NOMO-1 (cell line): ENCODE measurements around the gene ZNF853.
"Not testable (repeated sequence)": the region's sequence is repeated elsewhere in the genome, so short reads cannot be mapped to it uniquely, and the experiment has no call there.

Experiments used
- DNase-seq, 2 experiments: peaks; one replicate each; lab custom pipeline; 2025; ENCODE audit not compliant: unreplicated experiment in 2 of 2; lab: John Stamatoyannopoulos, UW

ZNF853 gene

DNA sequence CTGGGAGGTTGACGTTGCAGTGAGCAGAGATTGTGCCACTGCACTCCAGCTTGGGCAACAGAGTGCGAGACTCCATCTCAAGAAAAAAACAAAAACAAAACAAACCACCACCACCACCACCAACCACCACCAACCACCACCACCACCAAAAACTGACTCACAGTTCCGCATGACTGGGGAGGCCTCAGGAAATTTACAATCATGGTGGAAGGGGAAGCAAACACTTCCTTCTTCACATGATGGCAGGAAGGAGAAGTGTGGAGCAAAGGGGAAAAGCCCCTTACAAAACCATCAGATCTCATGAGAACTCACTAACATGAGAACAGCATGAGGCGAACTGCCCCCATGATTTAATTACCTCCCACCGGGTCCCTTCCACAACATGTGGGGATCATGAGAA is 19.6 kb downstream of the ZNF853 start:
- not testable (repeated sequence) for DNase-seq

DNA sequence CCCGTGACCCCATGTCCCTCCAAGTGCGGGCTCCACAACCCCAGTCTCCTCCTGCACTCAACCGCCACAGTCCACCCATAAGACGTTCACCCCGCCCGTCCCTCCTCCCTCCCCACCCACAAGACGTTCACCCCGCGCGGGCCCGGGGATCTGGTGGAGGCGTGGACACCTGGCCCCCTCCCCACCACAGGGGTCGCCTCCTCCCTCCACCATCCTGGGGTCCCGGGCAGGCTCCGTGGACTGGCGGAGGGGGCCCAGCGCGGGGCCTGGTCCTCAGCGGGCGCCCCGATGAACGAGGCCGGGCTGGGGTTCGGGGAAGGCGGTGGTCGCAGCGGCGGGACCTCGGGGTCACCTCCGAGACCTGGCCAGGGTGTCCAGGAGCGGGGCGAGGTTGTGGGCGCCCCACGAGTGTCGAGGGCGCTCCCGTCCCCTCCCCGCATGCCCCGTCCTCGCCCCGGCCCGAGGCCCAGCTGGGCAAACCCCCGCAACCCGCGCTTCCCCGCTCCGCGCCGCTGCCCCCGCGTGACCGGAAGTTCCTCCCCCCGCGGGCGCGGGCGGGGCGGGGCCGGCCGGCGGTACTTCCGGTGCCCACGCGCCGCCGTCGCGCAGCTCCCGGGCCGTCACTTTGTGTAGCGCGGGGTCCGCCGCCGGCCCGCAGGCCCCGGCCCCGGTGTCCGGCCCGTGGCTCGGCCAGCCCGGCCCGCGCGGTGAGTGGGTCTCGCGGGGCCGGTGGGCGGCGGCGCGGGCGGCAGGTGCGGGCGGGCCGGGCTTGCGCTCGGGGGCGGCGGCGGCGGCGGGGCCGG is 21.5 kb downstream of the ZNF853 start, which contains the start of gene ZNF316:
Gene ZNF316 (plus strand): TSS at position 578 of the 803 bp plus-strand sequence. CDS start 5,092 bp downstream, outside the sequence.
- peak in 1 of 2 experiments; percentile 42 for DNase-seq

DNA sequence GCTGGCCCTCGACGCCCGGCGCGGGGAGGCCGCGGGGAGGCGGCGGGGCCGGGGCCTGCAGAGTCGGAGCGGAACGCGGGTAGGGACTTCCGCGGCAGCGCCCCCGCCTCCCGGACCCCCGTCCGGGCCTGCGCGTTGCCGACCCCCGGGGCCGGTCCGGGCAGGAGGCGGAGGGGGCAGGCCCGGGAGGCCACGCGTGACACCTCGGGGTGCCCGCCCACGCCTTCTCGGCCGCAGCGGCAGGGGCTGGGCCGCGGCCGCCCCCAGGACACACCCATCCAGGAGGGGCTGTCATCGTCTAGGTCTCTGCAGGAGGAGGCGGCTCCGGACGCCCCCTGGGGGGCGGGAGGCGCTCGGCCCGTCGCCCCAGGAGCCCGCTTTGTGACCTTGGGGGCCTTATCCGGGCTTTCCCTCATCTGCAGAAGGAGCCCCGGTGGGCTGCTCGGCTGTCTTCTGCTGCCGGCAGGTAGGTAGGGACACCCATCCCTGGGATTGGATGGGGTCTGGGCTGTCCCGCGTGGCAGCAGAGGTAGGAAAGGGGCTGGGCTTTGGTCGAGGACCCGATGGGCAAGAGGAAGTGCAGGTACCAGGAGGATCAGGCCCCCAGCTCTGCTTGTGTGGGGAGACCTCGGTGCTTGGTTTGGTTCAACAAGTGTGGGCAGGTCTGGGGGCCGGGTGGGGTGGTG is 22.3 kb downstream of the ZNF853 start:
- DNase-seq, result peak; percentile 47 to 54

DNA sequence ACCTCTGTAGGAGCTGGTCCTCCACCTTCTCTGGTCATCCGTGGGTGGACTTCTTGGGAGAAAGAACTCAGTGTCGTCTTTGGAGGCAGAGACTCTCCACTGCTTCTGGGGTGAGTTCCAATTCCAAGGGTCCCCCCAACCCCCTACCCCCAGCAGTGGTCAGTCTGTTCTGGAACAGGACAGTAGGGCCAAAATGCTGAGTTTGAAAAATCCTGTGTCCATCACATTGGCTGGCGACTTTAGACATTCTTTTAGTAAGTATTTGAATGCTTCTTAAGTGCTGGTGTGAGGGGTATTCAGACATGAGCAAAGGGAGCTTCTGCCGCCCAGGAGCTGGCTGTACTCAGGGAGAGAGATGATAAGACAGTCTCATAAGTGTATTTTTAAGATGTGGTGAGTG is 23.6 kb downstream of the ZNF853 start:
- no peak for DNase-seq

DNA sequence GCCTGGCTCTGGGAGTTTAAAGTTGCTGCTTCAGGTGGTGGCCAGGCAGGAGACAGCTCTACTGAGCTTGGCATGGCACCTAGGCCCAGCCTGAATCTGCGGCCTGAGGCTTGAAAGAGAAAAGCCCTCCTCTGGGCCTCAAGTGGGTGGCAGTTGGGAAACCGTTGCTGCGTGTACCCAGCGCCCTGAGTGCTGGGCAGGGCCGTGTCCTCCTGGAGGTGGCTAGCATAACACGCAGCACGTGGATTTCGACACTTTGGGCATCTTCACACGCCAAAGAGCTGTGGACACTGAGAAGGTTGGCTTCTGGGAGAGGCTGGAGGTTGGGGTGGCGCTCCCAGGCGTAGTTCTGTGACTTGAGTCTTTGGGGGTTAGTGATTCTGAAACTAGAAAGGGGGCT is 24.2 kb downstream of the ZNF853 start:
- no peak for DNase-seq

DNA sequence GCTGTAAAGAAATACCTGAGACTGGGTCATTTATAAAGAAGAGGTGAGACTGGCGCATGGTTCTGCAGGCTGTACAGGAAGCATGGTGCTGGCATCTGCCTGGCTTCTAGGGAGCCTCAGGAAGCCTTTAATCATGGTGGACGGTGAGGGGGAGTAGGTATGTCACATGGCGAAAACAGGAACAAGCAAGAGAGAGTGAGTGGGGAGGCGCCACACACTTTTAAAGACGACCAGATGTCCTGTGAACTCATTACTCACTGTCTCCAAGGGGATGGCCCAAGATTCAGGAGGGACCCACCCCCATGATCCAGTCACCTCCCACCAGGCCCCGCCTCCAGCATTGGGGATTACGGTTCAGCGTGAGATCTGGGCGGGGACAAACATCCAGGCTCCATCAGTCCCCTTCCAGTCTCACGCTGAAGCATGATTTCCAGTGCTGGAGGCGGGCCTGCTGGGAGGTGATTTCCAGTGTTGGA is 24.9 kb downstream of the ZNF853 start:
- no peak for DNase-seq

DNA sequence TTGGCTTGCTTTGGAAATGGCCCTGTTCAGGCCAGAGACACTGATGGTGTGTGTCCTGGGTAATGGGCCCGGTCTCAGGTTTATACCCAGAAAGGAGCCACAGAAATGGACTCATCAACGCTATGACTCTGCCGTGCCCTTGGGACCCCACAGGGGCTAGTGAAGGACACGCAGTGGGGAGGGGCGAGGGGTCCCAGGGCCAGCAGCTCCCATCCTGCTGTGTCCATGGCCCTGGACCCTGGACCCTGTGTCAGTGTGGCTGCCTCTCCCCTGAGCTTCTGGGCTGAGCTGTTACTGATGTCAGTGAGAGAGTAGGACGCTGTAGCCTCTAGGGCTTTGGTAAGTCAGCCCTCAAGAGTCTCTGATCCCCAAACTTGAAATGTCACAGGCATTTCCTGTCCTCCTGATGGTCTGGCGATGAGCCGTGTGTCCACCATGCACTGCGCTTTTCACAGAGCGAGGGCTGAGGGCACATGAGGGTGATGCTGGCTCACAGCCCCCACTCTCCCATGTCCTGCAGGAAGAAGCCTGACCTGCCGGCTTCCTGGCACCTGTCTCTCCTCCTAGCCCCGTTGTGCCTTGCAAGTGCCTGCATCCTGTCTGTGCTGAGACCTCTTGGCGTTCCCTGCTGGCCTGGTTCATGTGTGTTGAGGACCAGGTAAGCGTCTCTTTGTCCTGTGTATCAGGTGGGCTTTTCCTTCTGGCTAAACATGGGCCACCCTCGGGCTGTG is 26.1 kb downstream of the ZNF853 start:
- no peak for DNase-seq

DNA sequence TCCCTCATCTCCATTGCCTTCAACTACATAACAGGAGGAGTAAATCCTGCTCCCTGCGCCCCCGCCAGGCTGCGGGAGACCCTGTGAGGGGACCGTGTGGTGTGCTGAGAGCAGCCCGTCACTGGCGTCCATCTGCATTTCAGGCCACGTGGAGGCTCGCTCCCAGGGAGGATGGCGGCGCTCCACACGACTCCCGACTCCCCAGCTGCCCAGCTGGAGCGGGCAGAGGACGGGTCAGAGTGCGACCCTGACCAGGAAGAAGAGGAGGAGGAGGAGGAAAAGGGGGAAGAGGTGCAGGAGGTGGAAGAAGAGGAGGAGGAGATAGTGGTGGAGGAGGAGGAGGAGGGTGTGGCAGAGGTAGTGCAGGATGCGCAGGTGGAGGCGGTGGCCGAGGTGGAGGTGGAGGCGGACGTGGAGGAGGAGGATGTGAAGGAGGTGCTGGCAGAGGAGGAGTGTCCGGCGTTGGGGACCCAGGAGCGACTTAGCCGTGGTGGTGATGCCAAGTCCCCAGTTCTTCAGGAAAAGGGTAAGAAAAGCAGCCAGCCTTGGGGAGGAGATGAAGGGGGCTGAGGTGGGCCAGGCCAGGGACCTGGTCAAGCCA is 26.9 kb downstream of the ZNF853 start:
- DNase-seq, result no peak

DNA sequence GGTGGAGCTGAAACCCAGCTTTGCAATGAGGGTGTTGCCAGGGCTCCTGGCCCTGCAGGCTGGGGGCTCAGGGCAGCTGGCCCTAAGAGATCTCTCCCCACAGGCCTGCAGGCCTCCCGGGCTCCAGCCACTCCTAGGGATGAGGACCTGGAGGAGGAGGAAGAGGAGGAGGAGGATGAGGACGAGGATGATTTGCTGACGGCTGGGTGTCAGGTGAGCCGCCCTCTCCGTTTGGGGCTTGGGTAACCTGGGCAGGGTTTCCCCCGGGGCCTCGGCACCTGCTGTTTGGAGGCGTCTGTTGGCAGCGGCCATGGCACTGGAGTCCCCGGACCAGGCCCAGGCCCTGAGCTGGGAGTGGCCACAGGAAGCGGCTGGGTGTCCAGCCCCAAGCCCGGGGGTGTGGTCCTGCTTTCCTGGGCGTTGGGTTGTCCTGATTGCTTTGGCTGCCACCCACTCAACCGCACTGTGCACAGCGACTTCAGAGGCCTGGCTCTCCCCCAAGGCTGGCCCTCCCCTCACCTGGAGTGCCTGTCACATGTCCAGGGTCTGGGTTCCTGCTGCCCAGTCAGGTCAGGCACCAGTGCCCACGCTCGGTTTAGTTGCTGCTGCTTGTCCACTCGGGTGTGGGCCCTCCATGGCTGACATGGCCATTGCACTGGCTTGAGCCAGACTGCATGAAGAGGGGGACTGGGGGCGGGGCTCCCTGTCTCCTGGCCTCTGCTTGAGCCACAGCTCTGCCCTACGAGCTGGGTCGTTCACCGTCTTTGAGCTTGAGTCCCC is 27.6 kb downstream of the ZNF853 start:
- no peak for DNase-seq

DNA sequence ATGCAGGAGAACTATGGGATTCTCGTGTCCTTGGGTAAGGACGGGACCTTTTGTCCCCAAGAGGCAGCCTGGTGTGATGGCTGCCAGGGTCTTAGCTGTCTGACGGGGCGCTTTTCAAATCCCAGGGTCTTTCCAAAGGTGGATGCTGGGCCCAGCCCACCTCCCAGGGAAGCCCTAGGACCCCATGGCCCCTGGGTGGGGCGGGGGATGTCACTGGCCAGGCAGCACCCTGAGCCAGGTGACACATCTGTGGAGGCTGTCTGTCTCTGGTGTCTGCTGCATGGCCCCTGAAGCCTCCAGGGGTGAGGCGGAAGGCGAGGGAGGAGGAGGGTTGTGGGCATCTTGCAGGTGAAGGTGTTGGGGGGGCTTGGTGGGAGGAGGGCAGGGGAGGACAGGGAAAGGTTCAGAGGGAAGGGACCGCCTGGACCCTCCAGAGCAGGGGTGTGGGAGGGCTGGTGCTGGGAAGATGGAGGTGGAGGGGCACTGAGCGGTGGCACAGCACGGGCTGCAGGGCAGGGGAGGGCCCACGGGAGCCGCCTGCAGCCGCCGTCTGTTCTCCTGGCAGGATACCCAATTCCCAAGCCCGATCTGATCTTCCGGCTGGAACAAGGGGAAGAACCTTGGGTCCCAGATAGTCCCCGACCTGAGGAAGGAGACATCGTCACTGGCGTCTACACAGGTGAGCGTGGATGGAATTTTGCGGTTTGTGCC is 28.7 kb downstream of the ZNF853 start:
- no peak for DNase-seq

DNA sequence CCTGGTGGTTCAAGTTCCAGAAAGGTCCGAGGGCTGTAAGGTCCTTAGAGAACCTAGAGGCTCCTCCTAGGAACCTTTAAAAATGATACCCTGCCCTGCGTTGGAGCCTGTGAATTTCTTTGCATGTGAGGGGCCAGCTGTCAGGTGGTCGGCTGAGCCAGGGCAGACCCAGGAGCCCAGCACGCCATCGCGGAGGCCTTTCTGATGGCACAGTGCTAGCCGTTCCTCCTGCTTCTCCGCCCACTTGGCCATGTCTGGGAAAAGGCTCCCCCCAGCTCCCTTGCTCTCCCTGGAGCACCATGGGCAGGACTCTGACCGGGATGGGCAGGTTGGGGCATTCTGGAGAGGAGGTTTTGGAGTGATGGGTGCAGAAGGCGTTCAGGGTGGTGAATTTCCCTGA is 29.3 kb downstream of the ZNF853 start:
- no peak for DNase-seq

DNA sequence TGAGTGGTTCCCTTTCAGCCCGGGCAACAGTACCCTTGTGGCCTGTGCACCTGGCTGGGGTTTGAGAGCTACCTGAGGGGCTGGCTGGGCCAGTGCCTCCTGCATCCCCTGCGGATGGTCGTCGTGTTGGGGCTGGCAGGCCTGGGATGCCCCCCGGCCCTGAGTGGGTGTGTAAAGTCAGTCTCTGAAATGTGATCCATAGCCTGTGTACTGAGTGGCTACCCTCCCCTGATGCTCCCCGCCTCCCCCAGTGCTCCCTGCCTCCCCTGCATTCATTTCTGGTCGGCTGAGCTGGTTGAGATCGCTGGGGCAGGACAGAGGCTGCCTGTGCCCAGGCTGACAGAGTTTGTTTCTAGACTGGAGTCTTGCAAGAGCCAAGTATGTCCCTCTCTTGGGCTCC is 31.1 kb downstream of the ZNF853 start:
- no peak for DNase-seq

DNA sequence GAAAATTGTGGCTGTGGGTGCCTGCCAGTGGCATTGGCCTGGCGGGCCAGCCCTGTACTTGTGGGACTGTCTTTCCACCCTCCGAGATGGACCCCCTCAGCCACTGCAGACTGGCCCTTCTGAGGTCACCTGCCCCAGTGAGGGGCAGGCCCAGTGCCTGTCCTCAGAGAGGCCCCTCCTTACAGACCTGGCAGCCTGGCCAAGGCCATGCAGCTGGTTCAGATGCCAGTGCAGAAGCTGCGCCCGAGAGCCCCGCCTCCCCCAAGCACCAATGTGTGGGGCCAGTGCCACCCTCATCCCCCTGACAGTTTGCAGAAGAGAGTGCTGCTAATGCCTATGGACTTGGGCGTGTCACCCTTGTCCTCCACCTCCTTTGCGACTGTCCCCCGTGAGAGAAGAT is 31.7 kb downstream of the ZNF853 start:
- no peak for DNase-seq

DNA sequence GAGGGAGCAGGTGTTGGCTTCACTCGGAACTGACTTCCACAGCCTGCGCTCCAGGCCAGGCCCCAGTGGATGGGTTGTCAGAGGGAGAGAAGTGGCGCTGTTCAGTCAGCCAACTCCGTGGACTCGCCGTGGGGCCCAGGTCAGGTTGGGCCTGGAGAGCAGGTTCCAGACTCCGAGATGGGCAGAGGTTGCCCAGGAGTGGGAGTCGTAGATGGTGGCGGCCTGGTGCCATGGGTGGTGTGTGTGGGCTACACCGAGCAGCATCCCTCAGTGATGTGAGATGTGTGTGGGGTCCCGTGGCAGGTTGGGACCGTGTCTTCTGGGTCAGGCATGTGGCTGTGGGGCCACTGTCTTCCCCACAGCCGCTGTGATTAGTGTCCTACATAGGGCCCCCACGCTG is 32.1 kb downstream of the ZNF853 start:
- DNase-seq, result no peak

DNA sequence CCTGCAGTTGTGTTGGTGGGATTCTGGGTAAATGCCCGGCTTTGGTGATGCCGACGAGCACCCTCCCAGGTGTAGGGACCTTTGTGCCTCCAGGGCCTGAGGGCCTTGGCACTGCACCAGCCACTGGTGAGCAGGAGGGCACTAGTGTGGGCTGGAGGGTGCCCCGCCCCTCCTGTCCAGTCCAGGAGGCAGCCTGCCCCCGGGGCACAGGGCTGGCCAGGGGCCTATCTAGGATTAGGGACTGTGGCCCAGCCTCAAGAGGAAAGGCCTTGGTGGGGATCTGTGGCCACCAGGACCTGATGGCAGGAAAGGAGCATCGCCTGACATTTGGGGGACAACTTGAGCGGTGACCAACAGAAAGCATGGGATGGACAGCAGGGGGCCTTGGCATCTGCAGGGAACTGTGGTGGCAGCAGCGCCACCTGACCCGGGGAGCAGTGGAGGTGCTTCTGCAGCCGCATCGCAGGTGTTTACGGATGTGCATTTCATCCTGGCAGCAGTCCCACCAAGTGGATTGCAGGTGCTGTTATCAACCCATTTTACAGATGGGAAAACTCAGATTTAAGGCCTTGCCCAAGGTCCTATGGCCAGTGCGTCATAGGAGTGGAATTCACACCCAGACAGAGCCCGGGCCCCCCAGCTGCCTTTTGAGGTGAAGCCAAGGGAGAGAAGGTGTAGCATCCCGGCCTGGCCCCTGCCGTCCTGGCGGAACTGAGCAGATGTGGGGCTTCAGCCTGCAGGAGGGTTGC is 32.8 kb downstream of the ZNF853 start:
- DNase-seq, result no peak

DNA sequence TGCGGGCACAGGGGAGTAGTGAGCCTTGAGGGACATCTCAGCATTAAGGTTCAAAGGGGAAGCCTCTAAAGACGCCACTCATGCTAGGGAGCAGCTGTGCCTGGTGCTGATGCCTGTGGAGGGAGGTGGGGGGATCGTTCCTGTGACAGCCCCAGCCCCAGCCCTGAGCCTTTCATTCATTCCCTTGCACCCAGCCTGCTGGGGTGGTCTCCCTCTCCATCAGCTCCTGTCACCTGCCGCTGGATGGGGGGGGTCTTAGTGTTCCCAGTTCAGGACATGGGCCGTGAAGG is 33.4 kb downstream of the ZNF853 start:
- no peak for DNase-seq

DNA sequence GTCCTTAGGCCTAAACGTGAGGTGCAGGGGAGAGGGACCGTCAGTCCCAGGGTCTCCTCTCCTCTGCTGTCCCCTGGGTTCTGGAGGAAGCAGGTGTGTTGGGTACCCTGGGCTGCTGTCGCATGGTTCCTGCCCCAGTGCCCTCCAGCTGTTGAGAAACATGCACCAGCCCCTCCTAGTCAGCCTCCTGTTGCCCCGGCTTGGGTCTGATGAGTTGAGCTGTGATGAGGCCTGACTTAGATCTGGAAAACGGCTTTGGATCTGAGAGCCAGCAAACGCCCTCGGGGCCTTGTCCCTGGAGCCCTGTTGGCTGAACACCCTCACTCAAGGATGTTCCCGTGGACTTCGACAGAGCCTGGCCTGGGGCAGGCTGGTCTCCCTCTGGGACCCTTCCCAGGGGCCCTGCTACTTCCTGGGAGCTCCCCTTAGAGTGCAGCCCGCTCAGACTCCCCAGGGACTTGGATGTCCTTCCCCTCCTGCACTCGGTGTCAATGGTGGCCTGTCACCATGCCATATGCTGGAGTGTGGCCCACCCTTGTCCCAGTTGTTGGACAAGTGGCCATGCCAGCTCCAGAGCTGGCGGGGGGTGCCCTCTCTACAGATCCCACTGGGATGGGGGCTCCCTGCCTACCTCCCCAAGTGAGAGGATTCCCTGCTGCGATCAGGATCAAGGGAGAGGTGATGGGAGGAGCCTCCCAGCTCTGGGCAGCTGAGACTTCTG is 34.0 kb downstream of the ZNF853 start:
- DNase-seq, result no peak

DNA sequence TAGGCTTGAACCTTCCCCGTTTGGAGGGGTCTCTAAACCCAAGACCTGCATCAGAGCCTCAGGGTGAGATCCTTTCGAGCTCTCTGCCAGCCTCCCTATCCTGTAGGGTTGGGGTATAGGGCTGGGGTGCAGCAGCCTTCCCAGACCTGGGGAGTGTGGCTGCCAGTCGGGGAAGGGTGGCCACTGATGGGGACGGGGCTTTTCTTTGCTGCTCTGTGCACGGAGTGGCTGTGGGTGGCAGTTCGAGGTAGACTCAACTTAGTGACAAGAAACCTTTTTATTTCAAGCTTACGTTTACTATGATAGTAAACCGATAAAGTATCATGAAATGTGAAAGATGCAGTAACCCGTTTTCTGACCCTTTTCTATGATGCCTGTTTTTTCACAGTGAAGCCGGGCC is 34.7 kb downstream of the ZNF853 start:
- no peak for DNase-seq
